ENCODE data around the gene IARS2.
"Not testable (repeated sequence)": the region's sequence is repeated elsewhere in the genome, so short reads cannot be mapped to it uniquely, and the experiment has no call there.

Gene IARS2

DNA sequence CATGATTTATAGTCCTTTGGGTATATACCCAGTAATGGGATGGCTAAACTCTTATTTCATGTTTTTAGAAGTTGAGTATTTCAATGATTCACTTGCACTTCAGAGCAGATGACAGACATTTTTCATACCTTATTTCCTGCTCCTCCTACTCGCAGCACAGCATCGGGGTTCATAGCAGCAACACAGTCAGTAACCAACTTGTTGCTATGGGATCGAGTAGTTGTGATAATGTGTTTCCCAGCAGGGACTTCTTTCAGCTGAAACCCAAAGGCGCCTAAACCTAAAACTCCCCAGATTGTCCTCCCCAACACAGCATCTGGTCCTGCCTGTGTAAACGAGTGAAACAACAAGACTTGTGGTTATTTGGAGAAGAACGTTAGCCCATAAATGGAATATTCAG, 31.3 kb upstream of the IARS2 start:
- peaks cover 36% of the 10 kb centered on the region for H3K36me3 ChIP-seq (ENCODE audit: insufficient read depth, insufficient read length, low read length)
- TF ChIP-seq YY1 (IDR thresholded peaks at IDR 0.05; ENCODE audit: insufficient read depth, insufficient read length) (no peak), SUZ12 (IDR thresholded peaks at IDR 0.05; ENCODE audit: extremely low read depth, insufficient read depth, insufficient read length) (no peak), ZNF274 (IDR thresholded peaks at IDR 0.05; ENCODE audit: low read depth, low read length) (no peak)

DNA sequence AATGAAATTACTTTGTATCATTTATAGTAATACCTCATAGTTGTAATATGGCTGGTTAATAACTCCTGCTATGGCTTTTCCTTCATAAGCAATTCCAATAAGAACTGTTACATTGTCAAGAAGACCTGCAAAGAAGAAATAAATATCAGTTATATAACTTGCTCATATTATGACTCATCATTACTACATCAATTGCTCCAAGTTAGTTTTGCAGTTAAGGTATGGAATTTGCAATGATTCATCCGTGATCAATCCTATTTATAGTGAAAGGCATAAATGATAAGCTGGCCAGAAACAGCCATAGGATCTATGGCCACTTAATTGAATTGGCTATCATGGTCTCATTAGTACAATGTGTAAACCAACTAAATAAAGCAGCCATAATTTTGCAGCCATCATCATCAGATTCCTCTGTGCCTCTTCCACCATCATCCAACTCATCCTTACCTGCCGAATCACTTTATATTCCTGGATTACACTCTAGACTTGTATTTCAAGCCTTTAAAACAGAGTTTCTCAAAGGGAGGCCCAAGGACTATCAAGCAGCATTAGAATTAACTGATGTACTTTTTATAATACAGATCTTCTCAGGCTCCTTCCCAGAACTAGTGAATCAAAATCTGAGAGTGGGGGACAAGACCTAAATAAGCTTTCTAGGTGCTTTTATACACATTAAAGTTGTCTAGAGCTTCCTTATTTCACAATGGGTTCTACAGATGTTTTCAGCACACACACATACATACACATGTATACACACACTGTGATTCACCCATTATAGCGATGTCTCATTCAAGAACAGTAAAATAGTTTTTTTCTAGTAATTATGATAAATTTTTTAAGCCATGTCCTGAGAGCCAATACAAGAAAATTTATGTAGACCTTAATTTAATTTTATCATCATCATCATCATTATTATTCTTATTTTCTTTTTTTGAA, 26.4 kb upstream of the IARS2 start:
- TF ChIP-seq SUZ12 (IDR thresholded peaks at IDR 0.05; ENCODE audit: extremely low read depth, insufficient read depth, insufficient read length) (no peak), YY1 (IDR thresholded peaks at IDR 0.05; ENCODE audit: insufficient read depth, insufficient read length) (no peak), ZNF274 (IDR thresholded peaks at IDR 0.05; ENCODE audit: low read depth, low read length) (no peak)
- Histone ChIP-seq H3K36me3 (ENCODE audit: insufficient read depth, insufficient read length, low read length) (peaks cover 27% of the 10 kb centered on the region), H3K9ac (ENCODE audit: insufficient read length, low read depth) (no peak overlapping the region)

More for the DNA sequence above, 31.3 kb upstream of the IARS2 start:
- no peak overlapping the region for H3K9ac ChIP-seq (ENCODE audit: insufficient read length, low read depth)
- H3K4me3 ChIP-seq (ENCODE audit: insufficient read length, low read depth), result no peak overlapping the region
- H3K9me3 ChIP-seq (ENCODE audit: insufficient read depth, low read length), result no peaks in the 10 kb centered on the region
- H3K27me3 ChIP-seq (ENCODE audit: insufficient read depth, insufficient read length), result no peaks in the 10 kb centered on the region
- no peak for DNase-seq (ENCODE audit: low read depth, low spot score)
- no peaks in the 10 kb centered on the region for H3K4me1 ChIP-seq (ENCODE audit: insufficient read depth, insufficient read length)

GRCh38 chr1:220076861-220077762, 16.8 kb upstream of the IARS2 start:
- peaks cover 21% of the 10 kb centered on the region for H3K36me3 ChIP-seq (ENCODE audit: insufficient read depth, insufficient read length, low read length)
- no peak for DNase-seq (ENCODE audit: low read depth, low spot score)
- H3K4me3 ChIP-seq (ENCODE audit: insufficient read length, low read depth), result no peak overlapping the region
- no peaks in the 10 kb centered on the region for H3K27me3 ChIP-seq (ENCODE audit: insufficient read depth, insufficient read length)
- no peak for TF ChIP-seq ZNF274 (IDR thresholded peaks at IDR 0.05; ENCODE audit: low read depth, low read length)
- TF ChIP-seq YY1 (IDR thresholded peaks at IDR 0.05; ENCODE audit: insufficient read depth, insufficient read length), result no peak
- no peak for TF ChIP-seq SUZ12 (IDR thresholded peaks at IDR 0.05; ENCODE audit: extremely low read depth, insufficient read depth, insufficient read length)
- H3K4me1 ChIP-seq (ENCODE audit: insufficient read depth, insufficient read length), result no peaks in the 10 kb centered on the region
- H3K9me3 ChIP-seq (ENCODE audit: insufficient read depth, low read length), result no peaks in the 10 kb centered on the region
- no peak overlapping the region for H3K9ac ChIP-seq (ENCODE audit: insufficient read length, low read depth)

More for the DNA sequence above, 26.4 kb upstream of the IARS2 start:
- H3K27me3 ChIP-seq (ENCODE audit: insufficient read depth, insufficient read length), result no peaks in the 10 kb centered on the region
- H3K4me1 ChIP-seq (ENCODE audit: insufficient read depth, insufficient read length), result no peaks in the 10 kb centered on the region
- DNase-seq (ENCODE audit: low read depth, low spot score), result no peak
- H3K9me3 ChIP-seq (ENCODE audit: insufficient read depth, low read length), result no peaks in the 10 kb centered on the region
- H3K4me3 ChIP-seq (ENCODE audit: insufficient read length, low read depth), result no peak overlapping the region

GRCh38 chr1:220077887-220078286, 16.0 kb upstream of the IARS2 start:
- Histone ChIP-seq H3K4me1 (ENCODE audit: insufficient read depth, insufficient read length) (no peaks in the 10 kb centered on the region), H3K4me3 (ENCODE audit: insufficient read length, low read depth) (no peak overlapping the region), H3K27me3 (ENCODE audit: insufficient read depth, insufficient read length) (no peaks in the 10 kb centered on the region), H3K36me3 (ENCODE audit: insufficient read depth, insufficient read length, low read length) (peaks cover 14% of the 10 kb centered on the region), H3K9me3 (ENCODE audit: insufficient read depth, low read length) (no peaks in the 10 kb centered on the region), H3K9ac (ENCODE audit: insufficient read length, low read depth) (no peak overlapping the region)
- TF ChIP-seq ZNF274 (IDR thresholded peaks at IDR 0.05; ENCODE audit: low read depth, low read length), result no peak
- no peak for TF ChIP-seq YY1 (IDR thresholded peaks at IDR 0.05; ENCODE audit: insufficient read depth, insufficient read length)
- TF ChIP-seq SUZ12 (IDR thresholded peaks at IDR 0.05; ENCODE audit: extremely low read depth, insufficient read depth, insufficient read length), result no peak
- no peak for DNase-seq (ENCODE audit: low read depth, low spot score)

DNA sequence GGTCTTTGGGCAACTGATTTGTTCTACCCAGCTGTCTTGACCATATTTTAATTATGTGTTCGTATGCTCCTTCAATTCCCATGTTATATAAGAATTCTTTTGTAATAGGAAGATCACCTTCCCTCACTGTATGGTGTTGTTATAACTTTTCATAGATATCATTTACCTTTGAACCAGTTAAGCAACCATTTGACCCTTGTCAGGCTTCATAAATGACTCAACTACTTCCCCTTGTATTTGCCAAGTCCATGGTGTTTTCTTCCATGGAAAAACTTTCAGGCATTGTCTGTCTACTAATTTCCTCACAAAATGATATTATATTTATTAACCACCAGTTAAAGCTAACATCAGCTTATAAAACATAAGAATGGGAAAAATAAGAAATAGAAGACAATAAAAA, 9.5 kb upstream of the IARS2 start:
- Histone ChIP-seq H3K4me1 (ENCODE audit: insufficient read depth, insufficient read length) (no peaks in the 10 kb centered on the region), H3K9me3 (ENCODE audit: insufficient read depth, low read length) (no peaks in the 10 kb centered on the region), H3K9ac (ENCODE audit: insufficient read length, low read depth) (no peak overlapping the region), H3K36me3 (ENCODE audit: insufficient read depth, insufficient read length, low read length) (peaks cover 2% of the 10 kb centered on the region), H3K4me3 (ENCODE audit: insufficient read length, low read depth) (no peak overlapping the region), H3K27me3 (ENCODE audit: insufficient read depth, insufficient read length) (no peaks in the 10 kb centered on the region)
- TF ChIP-seq ZNF274 (IDR thresholded peaks at IDR 0.05; ENCODE audit: low read depth, low read length) (no peak), SUZ12 (IDR thresholded peaks at IDR 0.05; ENCODE audit: extremely low read depth, insufficient read depth, insufficient read length) (no peak), YY1 (IDR thresholded peaks at IDR 0.05; ENCODE audit: insufficient read depth, insufficient read length) (no peak)
- no peak for DNase-seq (ENCODE audit: low read depth, low spot score)

GRCh38 chr1:220086261-220086686, 7.7 kb upstream of the IARS2 start:
- H3K4me1 ChIP-seq (ENCODE audit: insufficient read depth, insufficient read length), result not testable (repeated sequence)

More at GRCh38 chr1:220086261-220086686, 7.7 kb upstream of the IARS2 start:
- H3K4me3 ChIP-seq (ENCODE audit: insufficient read length, low read depth); H3K36me3 ChIP-seq (ENCODE audit: insufficient read depth, insufficient read length, low read length); H3K9me3 ChIP-seq (ENCODE audit: insufficient read depth, low read length); H3K9ac ChIP-seq (ENCODE audit: insufficient read length, low read depth); H3K27me3 ChIP-seq (ENCODE audit: insufficient read depth, insufficient read length): not testable (repeated sequence)
- DNase-seq (ENCODE audit: low read depth, low spot score), result peak; percentile 30
